GM19455 (cell line): Measurements from ENCODE around the gene RPS6KA5.
"Not testable (repeated sequence)": the region's sequence is repeated elsewhere in the genome, so short reads cannot be mapped to it uniquely, and the experiment has no call there.

ENCODE experiments used
- ATAC-seq: cut with Tn5 transposase; IDR thresholded peaks from one replicate; pipeline ENCODE4 v1.9.1; 2021; ENCODE audit not compliant: unreplicated experiment

The RPS6KA5 gene

DNA sequence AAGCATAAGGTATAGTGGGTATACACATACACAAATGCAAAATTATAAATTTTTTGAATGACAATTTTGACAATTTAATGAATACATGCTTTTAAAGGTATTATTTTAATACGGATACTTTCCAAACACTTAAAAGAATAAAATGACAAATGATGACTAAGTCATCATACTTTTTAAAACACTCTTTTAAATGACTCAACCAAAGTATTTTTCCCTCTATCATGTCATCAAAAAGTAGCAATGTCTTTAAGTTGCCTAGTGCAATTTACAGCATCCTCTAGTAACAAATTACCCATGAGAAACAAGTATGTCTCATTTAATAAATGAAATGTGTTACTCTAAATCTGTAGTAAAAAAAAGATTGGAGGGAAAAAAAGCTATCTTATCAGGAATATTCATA, 73.3 kb downstream of the RPS6KA5 start:
- ATAC-seq = no peak

DNA sequence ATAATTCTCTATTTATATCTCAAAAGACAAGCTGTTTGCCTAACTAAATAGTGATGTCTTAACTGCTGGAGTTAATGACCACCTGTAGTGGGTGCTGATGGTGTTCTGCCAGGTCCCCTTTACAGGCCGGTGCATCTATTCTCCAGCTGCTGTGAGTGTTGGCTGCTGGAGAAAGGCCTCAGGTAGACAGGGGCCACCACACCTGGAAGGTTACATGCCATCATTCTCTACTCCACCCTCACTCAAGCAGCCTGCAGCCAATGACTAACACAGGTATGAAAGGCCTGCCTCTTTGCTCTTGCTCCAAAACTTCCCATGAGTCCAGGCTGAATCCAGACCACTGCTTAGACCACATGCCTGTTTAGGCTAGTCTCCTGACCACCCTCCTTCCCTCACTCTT, 73.9 kb downstream of the RPS6KA5 start:
- no peak for ATAC-seq

DNA sequence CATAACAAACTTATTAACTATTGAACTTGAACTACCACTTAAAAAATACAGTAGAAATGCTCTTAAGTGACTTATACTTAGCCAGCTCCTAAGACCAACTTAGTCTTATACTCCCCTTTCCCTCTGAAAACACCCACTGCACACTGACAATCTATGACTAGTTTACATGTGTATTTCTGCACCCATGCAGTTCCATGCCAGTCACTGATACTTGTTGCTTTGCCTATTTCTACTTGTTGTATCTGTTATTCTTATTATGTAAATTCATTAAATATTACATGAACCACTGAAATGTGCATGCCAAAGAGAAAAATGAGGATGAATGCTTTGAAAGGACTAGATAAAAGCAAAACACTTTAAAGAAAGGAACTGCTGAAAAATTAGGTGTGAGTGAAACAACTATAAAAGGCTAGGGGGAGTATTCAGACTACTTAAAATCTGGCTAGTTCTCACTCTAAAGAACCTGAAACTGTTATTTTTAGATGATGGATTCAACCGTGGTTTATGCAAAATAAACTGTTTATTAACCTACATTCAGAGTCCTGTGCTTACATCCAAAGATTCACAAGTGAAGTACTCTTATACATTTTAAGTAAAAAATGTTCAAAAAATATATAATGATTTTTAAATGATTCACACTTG, 74.7 kb downstream of the RPS6KA5 start:
- ATAC-seq = peak; percentile 76

DNA sequence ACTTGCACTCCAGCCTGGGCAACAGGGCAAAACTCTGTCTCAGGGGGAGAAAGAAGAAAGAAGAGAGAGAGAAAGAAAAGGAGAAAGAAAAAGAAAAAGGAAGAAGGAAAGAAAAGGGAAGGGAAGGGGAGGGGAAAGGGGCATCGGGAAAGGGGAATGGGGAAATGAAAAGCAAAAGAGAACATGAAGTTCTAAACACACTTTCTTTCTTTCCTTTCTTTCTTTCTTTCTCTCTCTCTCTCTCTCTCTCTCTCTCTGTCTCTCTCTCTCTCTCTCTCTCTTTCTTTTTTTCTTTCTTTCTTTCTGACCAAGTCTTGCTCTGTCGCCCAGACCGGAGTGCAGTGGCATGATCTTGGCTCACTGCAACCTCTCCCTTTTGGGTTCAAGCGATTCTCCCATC, 76.9 kb downstream of the RPS6KA5 start:
- ATAC-seq = no peak

DNA sequence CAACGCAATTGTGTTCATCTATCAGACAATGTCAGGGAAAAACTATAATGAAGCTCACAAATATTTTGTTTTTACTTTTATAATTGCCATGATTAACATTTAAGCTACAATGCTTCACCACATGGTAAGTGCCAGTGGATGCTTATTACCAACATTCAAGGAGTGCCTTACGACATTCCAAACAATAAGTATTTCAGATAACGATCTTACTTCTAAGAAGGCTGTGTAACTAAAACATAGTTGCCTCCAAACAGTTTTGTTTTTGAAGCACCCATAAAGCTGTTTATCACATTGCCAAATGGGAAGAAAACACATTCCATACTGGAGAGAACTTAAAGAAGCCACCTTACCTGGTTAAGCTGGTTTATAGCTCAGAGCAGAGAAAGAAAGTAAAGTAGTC, 78.8 kb downstream of the RPS6KA5 start:
- no peak for ATAC-seq

DNA sequence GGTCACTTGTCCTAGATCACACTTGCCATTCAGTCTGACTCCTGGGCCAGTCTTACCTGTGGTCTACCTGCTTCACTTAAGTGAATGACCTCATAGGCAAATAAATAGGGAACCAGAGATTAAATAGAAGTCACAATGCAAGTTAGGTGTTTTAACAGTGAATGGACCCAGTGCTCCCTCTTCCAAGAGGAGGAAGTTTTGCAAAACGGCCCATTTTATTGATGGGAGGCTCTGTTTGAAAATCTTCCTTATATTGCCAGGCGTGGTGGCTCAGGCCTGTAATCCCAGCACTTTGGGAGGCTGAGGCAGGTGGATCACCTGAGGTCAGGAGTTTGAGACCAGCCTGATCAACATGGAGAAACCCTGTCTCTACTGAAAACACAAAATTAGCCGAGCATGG, 79.8 kb downstream of the RPS6KA5 start:
- not testable (repeated sequence) for ATAC-seq

DNA sequence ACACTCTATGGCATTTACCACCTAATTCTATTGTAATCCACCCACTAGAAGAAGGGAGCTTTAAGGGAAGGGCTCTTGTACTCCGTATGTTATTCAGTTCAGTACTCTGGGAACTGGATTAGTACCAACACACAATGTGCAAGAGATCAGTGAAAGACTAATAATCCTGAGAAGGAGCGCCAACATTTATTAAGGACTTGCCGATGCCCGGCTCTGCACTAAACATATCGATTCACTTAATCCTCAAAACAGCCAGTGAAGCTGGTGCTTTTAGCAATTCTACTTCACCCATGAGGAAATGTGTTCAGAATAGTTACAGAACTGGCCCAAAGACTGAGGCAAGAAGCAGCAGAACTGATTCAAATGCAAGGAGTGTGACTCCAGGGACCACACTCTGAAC, 80.9 kb downstream of the RPS6KA5 start:
- no peak for ATAC-seq

DNA sequence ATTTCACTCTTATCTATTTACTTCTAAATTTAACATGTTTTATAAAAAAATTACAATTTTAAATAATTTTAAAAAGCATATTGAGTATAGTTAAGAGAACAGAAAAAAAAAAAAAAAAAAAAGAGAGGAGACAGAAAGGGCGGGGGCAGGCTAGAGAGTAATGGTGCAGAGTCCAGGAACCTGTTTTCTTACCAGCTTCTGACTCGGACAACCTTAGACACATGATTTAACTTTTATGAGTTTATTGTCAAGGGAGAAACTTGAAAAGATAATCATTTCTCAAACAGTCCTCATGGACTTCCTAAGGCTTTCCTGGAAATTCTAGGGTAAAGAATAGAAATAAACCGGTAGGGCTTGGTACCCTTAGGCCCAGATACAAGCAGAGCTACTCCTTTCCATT, 84.3 kb downstream of the RPS6KA5 start:
- no peak for ATAC-seq

DNA sequence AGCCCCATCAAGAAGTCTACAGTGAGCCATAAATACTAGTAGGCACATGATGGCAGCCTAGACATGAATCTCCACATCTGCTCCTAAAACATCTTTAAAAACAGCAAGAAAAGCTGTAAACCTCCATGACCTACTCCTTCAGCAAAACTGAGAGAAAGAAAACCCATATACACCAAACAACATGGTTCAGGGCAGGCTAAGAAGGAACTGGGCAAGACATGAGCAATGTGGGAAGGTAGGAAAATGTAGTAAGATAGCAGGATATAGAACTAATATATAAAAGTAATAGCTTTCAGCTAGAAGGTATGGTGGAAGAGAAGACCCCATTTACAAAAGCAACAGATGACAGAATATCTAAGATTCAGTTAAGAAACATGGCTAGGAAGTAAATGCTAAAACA, 88.8 kb downstream of the RPS6KA5 start:
- no peak for ATAC-seq

DNA sequence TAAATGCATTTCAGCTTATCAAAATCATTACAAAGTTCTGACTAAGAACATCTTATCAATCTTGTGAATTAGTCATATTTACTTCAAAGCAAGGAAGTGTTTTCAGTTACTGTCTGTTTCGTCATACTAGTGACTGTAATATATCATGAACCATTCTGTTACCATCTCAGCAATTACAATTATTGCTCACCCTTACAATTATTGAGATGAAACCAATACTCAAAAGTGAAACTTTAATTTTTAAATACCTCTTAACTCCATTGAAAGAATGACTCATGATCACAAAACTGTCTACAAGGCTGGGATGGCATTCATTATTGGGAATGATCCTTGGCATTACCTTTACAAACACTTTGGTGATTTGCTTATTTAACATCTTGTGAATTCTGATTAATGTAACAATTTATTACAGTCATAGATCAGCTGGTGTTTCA, 90.3 kb downstream of the RPS6KA5 start:
- no peak for ATAC-seq

DNA sequence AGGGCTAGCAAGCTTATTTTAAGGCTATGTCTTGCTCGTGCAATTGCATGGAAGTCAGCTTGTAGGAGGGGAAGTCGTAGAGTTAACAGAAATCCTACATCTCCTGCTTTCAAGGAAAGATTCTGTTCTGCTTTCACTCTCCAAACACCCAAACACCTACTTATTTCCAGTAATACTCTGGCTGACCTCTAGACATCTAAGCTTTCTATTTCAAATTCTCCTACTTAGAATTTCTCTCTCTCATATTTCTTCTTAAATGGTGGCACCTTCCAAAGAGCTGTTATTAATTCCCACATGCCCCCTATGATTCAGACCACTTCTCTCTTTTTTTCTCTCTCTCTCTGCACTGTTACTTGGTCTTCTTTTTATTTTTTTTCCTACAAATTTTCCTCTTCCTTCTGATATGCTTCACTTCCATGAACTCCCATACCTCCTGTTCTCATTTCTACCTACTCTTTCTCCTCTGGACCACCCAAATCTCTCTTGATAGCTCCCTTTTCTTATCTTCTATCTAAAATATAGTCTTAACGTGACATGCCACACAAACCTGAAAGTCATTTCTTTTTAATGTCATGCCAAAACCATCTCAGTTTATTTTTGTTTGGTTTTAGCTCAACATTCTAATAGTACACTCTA, 90.8 kb downstream of the RPS6KA5 start:
- no peak for ATAC-seq

DNA sequence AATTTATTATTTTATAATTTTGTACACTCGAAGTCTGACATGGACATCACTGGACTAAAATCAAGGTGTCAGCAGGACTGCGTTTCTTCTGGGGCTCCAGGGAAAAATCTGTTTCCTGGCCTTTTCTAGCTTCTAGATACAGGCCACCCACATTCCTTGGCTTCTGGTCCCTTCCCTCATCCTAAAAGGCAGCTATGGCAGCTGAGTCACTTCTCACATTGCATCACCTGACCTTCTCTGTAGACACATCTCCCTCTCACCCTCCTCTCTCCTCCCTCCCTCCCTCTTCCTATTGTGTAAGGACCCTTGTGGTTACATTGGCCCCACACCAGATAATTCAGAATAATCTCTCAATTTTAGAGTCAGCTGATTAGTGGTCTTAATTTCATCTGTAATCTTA, 92.4 kb downstream of the RPS6KA5 start:
- no peak for ATAC-seq

DNA sequence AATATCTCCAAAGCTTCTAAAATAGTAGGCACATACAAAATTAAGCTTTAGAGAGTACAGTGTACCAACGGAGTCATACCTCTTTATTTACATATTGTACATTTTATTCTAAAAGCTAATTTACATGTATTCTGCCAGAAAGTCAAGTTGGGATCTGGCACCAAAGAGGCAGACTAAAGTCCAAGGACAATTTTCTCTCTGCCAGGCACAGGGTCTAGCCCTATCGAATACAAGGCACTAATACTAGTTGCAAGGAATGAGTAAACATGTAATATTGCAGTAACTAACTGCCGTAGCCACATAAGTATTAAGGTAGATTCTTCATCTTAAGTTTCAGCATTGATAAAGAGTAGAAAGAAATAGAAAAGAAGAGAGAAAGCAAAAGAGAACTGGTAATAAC, 93.9 kb downstream of the RPS6KA5 start:
- ATAC-seq = no peak

DNA sequence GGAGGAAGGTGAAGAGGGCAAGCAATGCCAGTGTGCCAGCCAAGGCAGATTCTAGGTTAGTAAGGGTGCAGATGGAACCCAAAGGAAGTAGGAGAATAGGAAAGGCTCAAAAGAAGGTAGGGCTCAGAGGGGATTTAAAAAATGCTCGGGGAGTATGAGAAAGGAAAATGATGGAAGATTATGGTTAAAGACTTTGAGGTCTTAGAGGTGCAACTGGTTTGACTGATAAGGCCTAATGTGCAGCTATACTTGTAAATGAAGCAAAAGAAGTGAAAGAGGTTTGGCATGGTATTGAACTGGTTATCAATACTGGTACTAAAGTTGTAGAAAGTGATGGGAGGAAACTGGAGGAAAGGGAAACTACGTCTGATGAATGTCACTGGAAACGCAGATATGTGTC, 94.7 kb downstream of the RPS6KA5 start:
- no peak for ATAC-seq

DNA sequence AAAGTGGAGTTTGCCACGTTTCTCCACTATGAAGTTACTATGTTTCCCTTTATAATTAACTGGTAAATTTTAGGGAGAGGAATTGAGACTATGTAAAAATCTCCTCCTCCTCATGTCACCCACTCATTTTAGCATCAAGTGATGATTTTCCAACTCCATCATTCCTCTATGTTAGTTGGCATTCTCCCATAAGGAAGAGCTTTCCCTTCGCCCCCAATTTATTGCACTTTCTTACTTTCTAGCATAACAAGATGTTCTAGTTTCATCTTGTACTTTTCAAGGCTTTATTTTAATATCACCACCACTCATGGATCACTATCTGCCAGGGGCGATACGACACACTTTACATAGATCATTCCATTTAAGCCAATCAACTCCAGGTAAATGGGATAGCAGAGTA, 97.1 kb downstream of the RPS6KA5 start:
- ATAC-seq = no peak

DNA sequence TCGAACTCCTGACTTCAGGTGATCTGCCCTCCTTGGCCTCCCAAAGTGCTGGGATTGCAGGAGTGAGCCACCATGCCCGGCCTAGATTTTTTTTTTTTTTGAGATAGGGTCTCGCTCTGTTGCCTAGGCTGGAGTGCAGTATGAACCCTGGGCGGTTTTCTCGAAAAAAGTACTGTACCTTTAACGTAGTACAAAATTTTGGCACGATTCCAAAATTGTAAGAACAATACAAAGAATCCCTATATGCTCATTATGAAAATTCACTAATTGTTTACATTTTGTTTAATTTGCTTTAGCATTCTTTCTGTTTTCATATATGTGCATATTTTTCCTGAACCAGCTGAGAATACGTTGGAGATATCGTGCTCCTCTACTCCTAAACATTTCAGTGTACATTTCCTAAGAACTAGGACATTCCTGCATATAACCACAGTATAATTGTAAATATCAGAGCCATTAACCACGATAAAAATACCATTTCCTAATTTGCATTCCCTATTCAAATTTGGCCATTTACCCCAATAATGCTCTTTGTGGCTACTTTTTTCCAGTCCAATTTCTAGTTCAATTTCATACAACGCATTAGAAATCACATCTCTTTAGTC, 97.8 kb downstream of the RPS6KA5 start:
- no peak for ATAC-seq

DNA sequence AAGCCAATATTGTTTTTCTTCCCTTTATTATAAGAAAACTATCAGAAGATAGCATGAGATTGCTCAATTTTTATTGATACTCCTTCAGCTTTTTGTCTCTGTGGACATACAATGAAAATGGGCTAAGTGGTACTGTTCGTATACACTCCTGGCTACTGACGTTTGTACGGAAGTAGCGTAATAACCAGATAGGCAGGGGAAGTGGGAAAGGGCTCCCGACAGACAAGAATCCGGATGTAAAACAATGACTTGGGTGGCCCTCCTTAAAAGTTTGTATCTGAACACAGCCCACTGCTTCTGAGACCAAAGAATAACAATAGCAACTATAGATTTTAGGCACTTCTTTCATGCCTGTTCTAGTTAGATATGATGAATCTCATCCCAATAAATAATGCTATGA, 99.6 kb downstream of the RPS6KA5 start:
- ATAC-seq = no peak

DNA sequence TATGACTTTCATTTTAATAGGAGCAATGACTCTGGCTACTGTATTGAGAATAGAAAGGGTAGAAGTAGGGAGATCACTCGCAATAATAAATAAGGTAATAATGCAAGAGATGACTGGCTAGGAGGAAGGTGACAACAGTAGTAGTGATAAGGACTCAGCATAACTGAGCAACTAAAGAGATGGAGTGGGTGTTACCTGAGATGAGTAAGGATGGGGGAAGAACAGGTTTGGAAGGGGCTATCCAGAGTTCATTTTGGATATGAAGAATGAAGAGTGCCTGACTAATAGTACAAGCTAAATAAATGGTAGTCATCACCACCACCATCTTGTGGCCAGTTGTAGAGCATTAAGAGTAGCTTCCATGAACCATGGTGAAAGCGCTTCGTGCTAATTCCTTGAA, 101.1 kb downstream of the RPS6KA5 start:
- ATAC-seq = no peak

DNA sequence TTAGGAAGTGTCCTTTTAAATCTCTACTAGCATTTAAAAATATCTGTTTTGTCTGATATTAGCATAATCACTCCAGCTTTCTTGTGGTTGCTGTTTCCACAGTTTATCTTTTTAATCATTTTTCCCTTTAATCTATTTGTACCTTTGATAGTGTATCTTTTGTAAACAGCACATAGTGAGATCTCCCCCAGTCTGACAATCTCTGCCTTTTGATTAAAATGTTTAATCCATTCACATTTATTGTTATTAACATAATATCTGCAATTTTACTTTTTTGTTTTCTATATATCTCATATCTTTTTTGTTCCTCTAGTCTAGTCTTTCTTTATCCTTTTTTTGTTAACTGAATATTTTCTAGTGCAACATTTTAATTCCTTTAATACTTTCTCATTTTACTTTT, 104.2 kb downstream of the RPS6KA5 start:
- ATAC-seq = no peak

DNA sequence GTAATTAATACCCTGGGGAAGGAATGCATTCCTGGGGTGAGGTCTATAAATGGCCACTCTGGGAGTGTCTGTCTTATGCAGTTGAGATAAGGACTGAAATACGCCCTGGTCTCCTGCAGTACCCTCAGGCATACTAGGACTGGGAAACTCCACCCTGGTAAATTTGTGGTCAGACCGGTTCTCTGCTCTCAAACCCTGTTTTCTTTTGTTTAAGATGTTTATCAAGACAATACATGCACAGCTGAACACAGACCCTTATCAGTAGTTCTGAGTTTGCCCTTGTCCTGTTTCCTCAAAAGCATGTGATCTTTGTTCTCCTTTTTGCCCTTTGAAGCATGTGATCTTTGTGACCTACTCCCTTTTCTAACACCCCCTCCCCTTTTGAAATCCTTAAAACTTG, 106.8 kb downstream of the RPS6KA5 start:
- not testable (repeated sequence) for ATAC-seq

DNA sequence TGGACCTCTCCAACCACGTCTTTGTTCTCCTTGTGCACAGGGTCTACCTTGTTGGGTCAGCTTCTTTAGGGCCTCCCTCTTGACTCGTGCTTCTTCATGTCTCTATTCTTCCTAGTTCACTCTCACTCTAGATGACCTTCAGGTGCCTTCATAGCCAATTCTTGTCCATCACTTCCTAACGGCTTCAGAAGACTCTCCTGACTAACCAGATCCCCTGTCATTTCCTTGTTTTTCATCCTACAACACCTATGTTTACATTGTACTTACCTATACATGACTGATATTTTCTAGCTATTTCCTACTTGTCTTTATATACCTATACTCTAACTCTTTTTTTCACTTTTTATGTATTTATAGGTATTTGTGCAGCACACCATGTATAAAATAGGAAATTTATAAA, 117.1 kb downstream of the RPS6KA5 start:
- no peak for ATAC-seq

DNA sequence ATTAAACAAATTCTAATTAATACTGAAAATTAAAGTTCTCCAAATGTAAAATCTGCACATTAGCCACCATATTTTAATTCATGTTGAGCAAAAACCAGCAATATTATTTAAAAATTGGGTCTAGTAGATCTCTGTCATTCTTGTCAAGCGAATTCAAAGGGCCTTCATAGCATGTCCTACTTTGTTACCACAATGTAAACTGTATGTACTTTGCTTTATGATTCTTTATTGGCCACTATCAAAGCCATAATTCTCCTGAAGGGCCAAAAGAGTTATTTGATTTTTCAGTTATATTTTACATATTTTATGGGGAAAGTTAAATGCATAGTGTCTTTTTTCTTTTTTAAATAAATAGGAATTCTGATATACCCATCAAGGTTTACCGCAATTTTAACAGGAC, 117.9 kb downstream of the RPS6KA5 start:
- no peak for ATAC-seq

DNA sequence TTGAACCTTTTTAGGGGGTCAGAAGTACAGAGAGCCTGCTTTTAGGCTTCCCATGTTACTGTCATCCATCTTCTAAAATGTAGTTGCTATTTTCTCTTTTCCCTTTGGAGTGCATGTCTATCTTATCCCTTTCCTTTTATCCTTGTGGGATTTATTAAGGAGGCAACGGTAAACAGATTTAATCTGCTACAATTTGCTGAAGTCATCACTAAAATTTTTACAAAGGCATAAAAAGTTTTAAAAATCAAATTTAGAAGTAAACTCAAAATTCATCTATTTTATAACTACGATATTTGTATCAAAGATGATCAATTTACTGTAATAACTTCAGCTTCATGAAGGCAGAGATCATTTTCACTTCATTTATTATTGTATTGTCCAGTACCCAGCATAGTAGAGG, 118.7 kb downstream of the RPS6KA5 start:
- ATAC-seq = no peak
